ENCODE measurements around the gene SLC17A8. TPM values are rescaled to one million over a fixed set of nuclear protein-coding genes. Genes with fewer than 3 reads are reported as not detected.
"Not testable (repeated sequence)": the region's sequence is repeated elsewhere in the genome, so short reads cannot be mapped to it uniquely, and the experiment has no call there.

The SLC17A8 gene
- total and polyA plus RNA-seq, 4 donors, result 0.08 to 3.9 (median 0.24) TPM

DNA sequence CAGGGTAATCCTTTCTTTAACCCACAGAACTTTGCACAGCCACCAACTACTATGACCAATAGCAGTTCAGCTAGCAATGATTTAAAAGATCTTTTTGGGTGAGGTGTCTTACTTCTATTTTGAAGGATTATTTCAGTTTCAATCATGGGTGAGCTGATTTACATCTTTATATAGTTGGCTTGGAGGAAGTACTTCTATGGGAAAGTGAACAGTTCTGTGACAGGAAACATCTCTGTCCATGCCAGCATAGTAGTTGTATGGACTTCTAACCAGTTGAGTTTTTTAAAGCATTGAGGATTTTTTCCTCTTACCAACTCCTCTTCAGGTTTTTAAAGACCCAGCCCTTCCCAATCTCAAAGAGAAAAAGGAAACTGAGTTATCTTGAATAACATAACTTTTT is 17.8 kb upstream of the SLC17A8 start:
- no peak for DNase-seq (ENCODE audit: low spot score)
- peaks cover 0 to 27% (median 16%) of the 10 kb centered on the region in 4 donors for H3K36me3 ChIP-seq (ENCODE audit: control insufficient read depth in 4 of 4, insufficient read depth in 3 of 4, low read depth in 1 of 4, low read length in 3 of 4)

DNA sequence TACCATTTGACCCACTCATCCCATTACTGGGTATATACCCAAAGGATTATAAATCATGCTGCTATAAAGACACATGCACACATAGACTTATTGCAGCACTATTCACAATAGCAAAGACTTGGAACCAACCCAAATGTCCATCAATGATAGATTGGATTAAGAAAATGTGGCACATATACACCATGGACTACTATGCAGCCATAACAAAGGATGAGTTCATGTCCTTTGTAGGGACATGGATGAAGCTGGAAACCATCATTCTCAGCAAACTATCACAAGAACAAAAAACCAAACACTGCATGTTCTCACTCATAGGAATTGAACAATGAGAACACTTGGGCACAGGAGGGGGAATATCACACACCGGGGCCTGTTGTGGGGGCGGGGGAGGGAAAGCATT is 14.0 kb upstream of the SLC17A8 start:
- not testable (repeated sequence) for DNase-seq (ENCODE audit: low spot score); H3K27ac ChIP-seq (ENCODE audit: low read depth in 1 of 2, low read length in 2 of 2); H3K9me3 ChIP-seq (ENCODE audit: control insufficient read depth in 4 of 4, low read length in 3 of 4); H3K27me3 ChIP-seq (ENCODE audit: control insufficient read depth in 4 of 4, insufficient read depth in 4 of 4, low read length in 3 of 4); H3K4me1 ChIP-seq (ENCODE audit: control insufficient read depth in 4 of 4, insufficient read depth in 4 of 4, low read length in 3 of 4); H3K9ac ChIP-seq (ENCODE audit: low read depth in 1 of 2, low read length in 2 of 2); H3K4me3 ChIP-seq (ENCODE audit: low read depth in 1 of 3, low read length in 3 of 3)
- WGBS, result 96% methylated on average over 2 of the region's 2 CpGs
- H3K36me3 ChIP-seq (ENCODE audit: control insufficient read depth in 4 of 4, insufficient read depth in 3 of 4, low read depth in 1 of 4, low read length in 3 of 4), result peaks cover 0 to 15% (median 8%) of the 10 kb centered on the region in 4 donors

More for the DNA sequence above, 17.8 kb upstream of the SLC17A8 start:
- no peak overlapping the region for H3K27ac ChIP-seq (ENCODE audit: low read depth in 1 of 2, low read length in 2 of 2)
- no peak overlapping the region for H3K4me3 ChIP-seq (ENCODE audit: low read depth in 1 of 3, low read length in 3 of 3)
- no peaks in the 10 kb centered on the region for H3K9me3 ChIP-seq (ENCODE audit: control insufficient read depth in 4 of 4, low read length in 3 of 4)
- H3K9ac ChIP-seq (ENCODE audit: low read depth in 1 of 2, low read length in 2 of 2), result no peak overlapping the region
- H3K27me3 ChIP-seq (ENCODE audit: control insufficient read depth in 4 of 4, insufficient read depth in 4 of 4, low read length in 3 of 4), result no peaks in the 10 kb centered on the region
- peaks cover 0 to 12% (median 8%) of the 10 kb centered on the region in 4 donors for H3K4me1 ChIP-seq (ENCODE audit: control insufficient read depth in 4 of 4, insufficient read depth in 4 of 4, low read length in 3 of 4)
- no peak for TF ChIP-seq GABPA (IDR thresholded peaks at IDR 0.05 in 1 of 2, conservative IDR thresholded peaks at IDR 0.05 in 1 of 2)
- TF ChIP-seq, protein P1, sequence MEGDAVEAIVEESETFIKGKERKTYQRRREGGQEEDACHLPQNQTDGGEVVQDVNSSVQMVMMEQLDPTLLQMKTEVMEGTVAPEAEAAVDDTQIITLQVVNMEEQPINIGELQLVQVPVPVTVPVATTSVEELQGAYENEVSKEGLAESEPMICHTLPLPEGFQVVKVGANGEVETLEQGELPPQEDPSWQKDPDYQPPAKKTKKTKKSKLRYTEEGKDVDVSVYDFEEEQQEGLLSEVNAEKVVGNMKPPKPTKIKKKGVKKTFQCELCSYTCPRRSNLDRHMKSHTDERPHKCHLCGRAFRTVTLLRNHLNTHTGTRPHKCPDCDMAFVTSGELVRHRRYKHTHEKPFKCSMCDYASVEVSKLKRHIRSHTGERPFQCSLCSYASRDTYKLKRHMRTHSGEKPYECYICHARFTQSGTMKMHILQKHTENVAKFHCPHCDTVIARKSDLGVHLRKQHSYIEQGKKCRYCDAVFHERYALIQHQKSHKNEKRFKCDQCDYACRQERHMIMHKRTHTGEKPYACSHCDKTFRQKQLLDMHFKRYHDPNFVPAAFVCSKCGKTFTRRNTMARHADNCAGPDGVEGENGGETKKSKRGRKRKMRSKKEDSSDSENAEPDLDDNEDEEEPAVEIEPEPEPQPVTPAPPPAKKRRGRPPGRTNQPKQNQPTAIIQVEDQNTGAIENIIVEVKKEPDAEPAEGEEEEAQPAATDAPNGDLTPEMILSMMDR (IDR thresholded peaks at IDR 0.05; ENCODE audit: low read depth, low read length, missing input control), result no peak
- TF ChIP-seq TAF1 (conservative IDR thresholded peaks at IDR 0.05), result no peak
- TF ChIP-seq EGR1 (IDR thresholded peaks at IDR 0.05; ENCODE audit: low read depth in 2 of 2), result no peak
- no peak for TF ChIP-seq SP1 (IDR thresholded peaks at IDR 0.05)
- no peak for TF ChIP-seq RXRA (IDR thresholded peaks at IDR 0.05)
- TF ChIP-seq FOXA2 (IDR thresholded peaks at IDR 0.05), result no peak
- TF ChIP-seq, protein P2, sequence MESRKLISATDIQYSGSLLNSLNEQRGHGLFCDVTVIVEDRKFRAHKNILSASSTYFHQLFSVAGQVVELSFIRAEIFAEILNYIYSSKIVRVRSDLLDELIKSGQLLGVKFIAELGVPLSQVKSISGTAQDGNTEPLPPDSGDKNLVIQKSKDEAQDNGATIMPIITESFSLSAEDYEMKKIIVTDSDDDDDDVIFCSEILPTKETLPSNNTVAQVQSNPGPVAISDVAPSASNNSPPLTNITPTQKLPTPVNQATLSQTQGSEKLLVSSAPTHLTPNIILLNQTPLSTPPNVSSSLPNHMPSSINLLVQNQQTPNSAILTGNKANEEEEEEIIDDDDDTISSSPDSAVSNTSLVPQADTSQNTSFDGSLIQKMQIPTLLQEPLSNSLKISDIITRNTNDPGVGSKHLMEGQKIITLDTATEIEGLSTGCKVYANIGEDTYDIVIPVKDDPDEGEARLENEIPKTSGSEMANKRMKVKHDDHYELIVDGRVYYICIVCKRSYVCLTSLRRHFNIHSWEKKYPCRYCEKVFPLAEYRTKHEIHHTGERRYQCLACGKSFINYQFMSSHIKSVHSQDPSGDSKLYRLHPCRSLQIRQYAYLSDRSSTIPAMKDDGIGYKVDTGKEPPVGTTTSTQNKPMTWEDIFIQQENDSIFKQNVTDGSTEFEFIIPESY (IDR thresholded peaks at IDR 0.05), result no peak
- no peak for TF ChIP-seq HNF4G (IDR thresholded peaks at IDR 0.05)
- TF ChIP-seq FOXA1 (IDR thresholded peaks at IDR 0.05), result no peak
- TF ChIP-seq, protein P3, sequence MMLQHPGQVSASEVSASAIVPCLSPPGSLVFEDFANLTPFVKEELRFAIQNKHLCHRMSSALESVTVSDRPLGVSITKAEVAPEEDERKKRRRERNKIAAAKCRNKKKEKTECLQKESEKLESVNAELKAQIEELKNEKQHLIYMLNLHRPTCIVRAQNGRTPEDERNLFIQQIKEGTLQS (IDR thresholded peaks at IDR 0.05), result no peak
- TF ChIP-seq, protein P4, sequence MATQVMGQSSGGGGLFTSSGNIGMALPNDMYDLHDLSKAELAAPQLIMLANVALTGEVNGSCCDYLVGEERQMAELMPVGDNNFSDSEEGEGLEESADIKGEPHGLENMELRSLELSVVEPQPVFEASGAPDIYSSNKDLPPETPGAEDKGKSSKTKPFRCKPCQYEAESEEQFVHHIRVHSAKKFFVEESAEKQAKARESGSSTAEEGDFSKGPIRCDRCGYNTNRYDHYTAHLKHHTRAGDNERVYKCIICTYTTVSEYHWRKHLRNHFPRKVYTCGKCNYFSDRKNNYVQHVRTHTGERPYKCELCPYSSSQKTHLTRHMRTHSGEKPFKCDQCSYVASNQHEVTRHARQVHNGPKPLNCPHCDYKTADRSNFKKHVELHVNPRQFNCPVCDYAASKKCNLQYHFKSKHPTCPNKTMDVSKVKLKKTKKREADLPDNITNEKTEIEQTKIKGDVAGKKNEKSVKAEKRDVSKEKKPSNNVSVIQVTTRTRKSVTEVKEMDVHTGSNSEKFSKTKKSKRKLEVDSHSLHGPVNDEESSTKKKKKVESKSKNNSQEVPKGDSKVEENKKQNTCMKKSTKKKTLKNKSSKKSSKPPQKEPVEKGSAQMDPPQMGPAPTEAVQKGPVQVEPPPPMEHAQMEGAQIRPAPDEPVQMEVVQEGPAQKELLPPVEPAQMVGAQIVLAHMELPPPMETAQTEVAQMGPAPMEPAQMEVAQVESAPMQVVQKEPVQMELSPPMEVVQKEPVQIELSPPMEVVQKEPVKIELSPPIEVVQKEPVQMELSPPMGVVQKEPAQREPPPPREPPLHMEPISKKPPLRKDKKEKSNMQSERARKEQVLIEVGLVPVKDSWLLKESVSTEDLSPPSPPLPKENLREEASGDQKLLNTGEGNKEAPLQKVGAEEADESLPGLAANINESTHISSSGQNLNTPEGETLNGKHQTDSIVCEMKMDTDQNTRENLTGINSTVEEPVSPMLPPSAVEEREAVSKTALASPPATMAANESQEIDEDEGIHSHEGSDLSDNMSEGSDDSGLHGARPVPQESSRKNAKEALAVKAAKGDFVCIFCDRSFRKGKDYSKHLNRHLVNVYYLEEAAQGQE (IDR thresholded peaks at IDR 0.05), result no peak
- TF ChIP-seq MAX (IDR thresholded peaks at IDR 0.05), result no peak
- TF ChIP-seq RAD21 (IDR thresholded peaks at IDR 0.05), result no peak
- no peak for TF ChIP-seq JUND (IDR thresholded peaks at IDR 0.05)
- no peak for TF ChIP-seq YY1 (IDR thresholded peaks at IDR 0.05)
- no peak for TF ChIP-seq NR2F2 (IDR thresholded peaks at IDR 0.05)

- not testable (repeated sequence) for DNase-seq (ENCODE audit: low spot score); H3K36me3 ChIP-seq (ENCODE audit: control insufficient read depth in 4 of 4, insufficient read depth in 3 of 4, low read depth in 1 of 4, low read length in 3 of 4); H3K27me3 ChIP-seq (ENCODE audit: control insufficient read depth in 4 of 4, insufficient read depth in 4 of 4, low read length in 3 of 4); H3K9me3 ChIP-seq (ENCODE audit: control insufficient read depth in 4 of 4, low read length in 3 of 4); H3K4me1 ChIP-seq (ENCODE audit: control insufficient read depth in 4 of 4, insufficient read depth in 4 of 4, low read length in 3 of 4); H3K27ac ChIP-seq (ENCODE audit: low read depth in 1 of 2, low read length in 2 of 2); H3K9ac ChIP-seq (ENCODE audit: low read depth in 1 of 2, low read length in 2 of 2); H3K4me3 ChIP-seq (ENCODE audit: low read depth in 1 of 3, low read length in 3 of 3)
- 91% methylated on average over 18 of the region's 18 CpGs for WGBS
Observed at GRCh38 chr12:100344351-100344750, 12.5 kb upstream of the SLC17A8 start.

Measured in liver (tissue), 9 donors.